HFF-Myc (cell line): ENCODE data around the gene ZCCHC12.
"Not testable (repeated sequence)": the region's sequence is repeated elsewhere in the genome, so short reads cannot be mapped to it uniquely, and the experiment has no call there.

Experiments
- DNase-seq: peaks from one replicate; pipeline ENCODE4 v3.0.0-alpha.2; 2011; ENCODE audit warnings: low read depth; ENCODE audit errors: extremely low read depth
- H3K4me3 ChIP-seq: replicated peaks from 2 replicates; pipeline ENCODE4 v1.5.1; 2011; ENCODE audit warnings: low read depth, mild to moderate bottlenecking, control low read depth, low read length
- CTCF ChIP-seq: IDR thresholded peaks from 2 replicates; pipeline ENCODE4 v1.5.1; 2012; ENCODE audit warnings: mild to moderate bottlenecking, low read depth, low read length, control low read depth; ENCODE audit errors: missing control alignments

ZCCHC12 gene

GRCh38 chrX:118807151-118808017 lies 16.2 kb upstream of the ZCCHC12 start:
- no peak overlapping the region for H3K4me3 ChIP-seq
- peak; percentile 51 for TF ChIP-seq CTCF
- peak; percentile 9 for DNase-seq

GRCh38 chrX:118817257-118817656 lies 6.4 kb upstream of the ZCCHC12 start:
- not testable (repeated sequence) for DNase-seq, H3K4me3 ChIP-seq

DNA sequence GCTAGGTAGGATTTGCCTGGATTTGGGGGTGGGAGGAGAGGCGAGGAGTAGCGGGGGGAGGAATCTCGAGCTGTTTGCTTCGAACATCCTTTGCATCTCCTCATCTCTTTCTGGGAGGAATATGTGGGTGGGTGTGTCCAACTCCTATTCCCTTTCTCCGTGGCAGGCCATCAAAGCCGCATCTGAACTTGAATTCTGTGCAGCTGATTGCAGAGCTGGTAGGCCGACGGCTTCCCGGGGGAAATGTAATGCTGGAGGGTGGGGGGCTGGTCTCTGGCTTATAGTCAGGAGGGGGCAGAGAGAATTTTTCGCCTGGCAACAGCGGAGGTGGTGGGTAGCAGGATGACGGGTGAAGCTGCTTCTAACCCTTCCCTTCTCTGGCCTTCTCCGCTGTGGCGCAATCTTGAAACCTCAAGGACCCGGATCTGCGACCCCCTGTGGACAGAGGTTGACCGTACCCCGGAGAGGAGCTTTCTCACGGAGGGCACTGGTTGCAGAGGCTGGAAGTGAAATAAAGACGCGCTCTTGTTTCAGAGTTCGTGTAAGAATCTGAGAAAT lies 628 bp downstream of the ZCCHC12 start:
- no peak for TF ChIP-seq CTCF
- peak overlapping the region; percentile 30 for H3K4me3 ChIP-seq
- no peak for DNase-seq

GRCh38 chrX:118825227-118825626 lies 1.6 kb downstream of the ZCCHC12 start:
- no peak for TF ChIP-seq CTCF
- no peak for DNase-seq
- H3K4me3 ChIP-seq, result no peak overlapping the region

GRCh38 chrX:118839334-118839958 lies 15.8 kb downstream of the ZCCHC12 start:
- TF ChIP-seq CTCF, result peak; percentile 47
- H3K4me3 ChIP-seq, result peak overlapping the region; percentile 27
- DNase-seq, result no peak

GRCh38 chrX:118847676-118848075 lies 24.1 kb downstream of the ZCCHC12 start:
- no peak overlapping the region for H3K4me3 ChIP-seq
- peak; percentile 47 for TF ChIP-seq CTCF
- peak; percentile 6 for DNase-seq

DNA sequence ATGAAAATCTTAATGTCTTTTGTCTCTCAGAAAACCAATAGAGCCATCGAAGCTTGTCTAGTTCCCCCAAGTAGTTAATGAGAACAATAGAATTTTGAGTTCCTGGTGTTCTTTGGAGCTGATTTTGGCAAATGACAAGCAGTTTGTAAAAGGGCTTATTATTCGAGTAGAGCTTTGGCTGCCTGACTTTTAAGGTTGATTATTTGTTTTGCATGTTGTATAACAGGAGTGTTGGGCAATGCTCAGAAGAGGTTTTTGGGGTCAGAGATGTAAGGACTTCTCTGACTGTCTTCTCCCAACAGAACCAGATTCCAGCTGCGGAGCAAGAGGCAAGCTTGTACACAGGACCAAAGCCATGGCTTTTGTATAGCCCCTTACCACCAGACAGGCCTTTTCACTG lies 30.0 kb downstream of the ZCCHC12 start:
- H3K4me3 ChIP-seq, result no peak overlapping the region
- no peak for TF ChIP-seq CTCF
- no peak for DNase-seq
